HCT116 (cell line): ENCODE measurements around the gene FRMD7. TPM values are rescaled to one million over a fixed set of nuclear protein-coding genes. Genes with fewer than 3 reads are reported as not detected.

Source experiments
- ATAC-seq: fragments of 200-7000 bp; cut with Tn5 transposase; 2 replicates; pipeline ENCODE4 v1.9.1; 2020; ENCODE audit warnings: mild to moderate bottlenecking, moderate library complexity
- BruUV-seq: library from RNA; stranded (reverse); fragments of 400-500 nt; replicated peaks from 2 replicates; lab custom pipeline; 2021; lab: Mats Ljungman, UMichigan
- CTCF ChIA-PET: fragments of 300-600 bp; sonication (Branson Sonifier 250); formaldehyde crosslinking; loops from one replicate; lab custom pipeline; 2021; ENCODE audit warnings: antibody characterized with exemption; lab: Charles Lee
- POLR2A ChIA-PET: fragments of 300-600, 350-600 bp; sonication (Branson Sonifier 250); formaldehyde crosslinking; loops from one replicate; lab custom pipeline; 2021; ENCODE audit warnings: antibody characterized with exemption; lab: Charles Lee
- RAD21 ChIA-PET, 2 experiments: fragments of 300-600 bp; sonication (Branson Sonifier 250); formaldehyde crosslinking; loops; one replicate each; lab custom pipeline; 2023; ENCODE audit warnings: low total read pairs in 2 of 2; ENCODE audit not compliant: uncharacterized antibody in 2 of 2, unreplicated experiment in 2 of 2, low non-redundant PET in 1 of 2; lab: Charles Lee
- DNase-seq: peaks from one replicate; pipeline ENCODE4 v3.0.0-alpha.2; 2010; ENCODE audit warnings: low read depth, low spot score
- H2AFZ ChIP-seq: fragments of 200-600 bp; shearing (Covaris generic), sonication (generic); 2 replicates; pipeline ENCODE4 v1.6.1; 2017; ENCODE audit warnings: low read depth, mixed run types, mixed read lengths, antibody characterized with exemption, low read length; ENCODE audit not compliant: poor library complexity, severe bottlenecking
- H3K27ac ChIP-seq: 2 replicates; pipeline ENCODE4 v1.5.1; 2012; ENCODE audit warnings: low read depth, low read length
- H3K27me3 ChIP-seq: fragments of 200-600 bp; sonication (generic); 2 replicates; pipeline ENCODE4 v1.6.1; 2016; ENCODE audit warnings: mixed run types, low read length, mixed read lengths; ENCODE audit not compliant: insufficient read depth
- H3K36me3 ChIP-seq, 2 experiments: fragments of 200-500 bp in 1 of 2; fragments of 200-600 bp in 1 of 2; sonication (Bioruptor generic) in 1 of 2; sonication (generic) in 1 of 2; 2 replicates each; pipeline versions ENCODE4 v1.5.1 to v1.6.1; 2014 to 2016; ENCODE audit warnings: low read length in 2 of 2, inconsistent platforms in 1 of 2, mixed read lengths in 1 of 2, mixed run types in 1 of 2; ENCODE audit not compliant: insufficient read depth in 2 of 2, control insufficient read depth in 1 of 2
- H3K4me1 ChIP-seq, 2 experiments: fragments of 200-600 bp in 1 of 2; sonication (generic) in 1 of 2; 2 replicates each; pipeline versions ENCODE4 v1.5.1 to v1.6.1; 2012 to 2017; ENCODE audit warnings: low read length in 2 of 2, inconsistent platforms in 1 of 2, mild to moderate bottlenecking in 1 of 2, mixed read lengths in 1 of 2, mixed run types in 1 of 2, moderate library complexity in 1 of 2; ENCODE audit not compliant: insufficient read depth in 2 of 2, control insufficient read depth in 1 of 2
- H3K4me2 ChIP-seq: fragments of 200-600 bp; sonication (generic); 2 replicates; pipeline ENCODE4 v1.6.1; 2017; ENCODE audit warnings: mixed run types, low read length, mixed read lengths
- H3K4me3 ChIP-seq, 2 experiments: fragments of 200-600 bp in 1 of 2; sonication (generic) in 1 of 2; replicated peaks in 1 of 2; 2 replicates each; pipeline ENCODE4 v1.5.1; 2011 to 2016; ENCODE audit warnings: low read length in 2 of 2, control low read depth in 1 of 2, low read depth in 1 of 2, mild to moderate bottlenecking in 1 of 2, mixed read lengths in 1 of 2, mixed run types in 1 of 2
- H3K79me2 ChIP-seq: fragments of 200-600 bp; sonication (generic); 2 replicates; pipeline ENCODE4 v1.6.1; 2017; ENCODE audit warnings: mild to moderate bottlenecking, mixed run types, low read length, moderate library complexity, mixed read lengths; ENCODE audit not compliant: insufficient read depth
- H3K9ac ChIP-seq: fragments of 200-600 bp; sonication (generic); 2 replicates; pipeline ENCODE4 v1.6.1; 2016; ENCODE audit warnings: low read length, mixed read lengths
- H3K9me2 ChIP-seq: fragments of 200-600 bp; sonication (generic), shearing (Covaris generic); 2 replicates; pipeline ENCODE4 v1.6.1; 2017; ENCODE audit warnings: mixed run types, mild to moderate bottlenecking, moderate library complexity; ENCODE audit not compliant: insufficient read depth
- H3K9me3 ChIP-seq, 2 experiments: fragments of 200-500 bp in 1 of 2; fragments of 200-600 bp in 1 of 2; sonication (Bioruptor generic) in 1 of 2; sonication (generic) in 1 of 2; 2 replicates each; pipeline ENCODE4 v1.6.1; 2014 to 2017; ENCODE audit warnings: low read length in 2 of 2, mixed read lengths in 2 of 2, inconsistent platforms in 1 of 2, low read depth in 1 of 2, mild to moderate bottlenecking in 1 of 2, mixed run types in 1 of 2, moderate library complexity in 1 of 2; ENCODE audit not compliant: control insufficient read depth in 1 of 2, insufficient read depth in 1 of 2
- H4K20me1 ChIP-seq: fragments of 200-600 bp; sonication (generic), shearing (Covaris generic); 2 replicates; pipeline ENCODE4 v1.6.1; 2017; ENCODE audit warnings: mixed run types, mild to moderate bottlenecking, moderate library complexity; ENCODE audit not compliant: insufficient read depth
- ELF1 ChIP-seq: IDR thresholded peaks from 2 replicates; pipeline ENCODE4 v1.6.1; 2012; ENCODE audit warnings: low read depth, borderline replicate concordance
- POLR2AphosphoS5 ChIP-seq: IDR thresholded peaks from 2 replicates; pipeline ENCODE4 v1.6.1; 2011; ENCODE audit warnings: mild to moderate bottlenecking, low read depth, low read length, moderate library complexity
- RAD21 ChIP-seq: IDR thresholded peaks from 2 replicates; pipeline ENCODE4 v1.6.1; 2012; ENCODE audit warnings: low read depth, mild to moderate bottlenecking
- intact Hi-C: fragments of 100-400 bp; cut with micrococcal nuclease; formaldehyde crosslinking; loops from 2 replicates; pipeline ENCODE4 v1.10.0; 2022
- total RNA-seq: library from RNA; stranded (reverse); gene quantifications from one replicate; pipeline ENCODE4 v1.2.1, GENCODE V29; 2021; ENCODE audit not compliant: unreplicated experiment
- TF ChIP-seq, protein P1 (sequence below), 3 experiments: fragments of 200-600 bp in 1 of 3; sonication (generic) in 1 of 3; IDR thresholded peaks in 2 of 3; conservative IDR thresholded peaks in 1 of 3; 2 replicates each; pipeline ENCODE4 v1.5.1; 2012 to 2017; ENCODE audit warnings: low read depth in 2 of 3, low read length in 2 of 3, antibody characterized with exemption in 1 of 3, borderline replicate concordance in 1 of 3, control low read depth in 1 of 3, mild to moderate bottlenecking in 1 of 3, mixed read lengths in 1 of 3, mixed run types in 1 of 3, moderate library complexity in 1 of 3; ENCODE audit not compliant: insufficient read depth in 1 of 3

The FRMD7 gene
- total RNA-seq, 1 experiment from 2014 or later = not detected

DNA sequence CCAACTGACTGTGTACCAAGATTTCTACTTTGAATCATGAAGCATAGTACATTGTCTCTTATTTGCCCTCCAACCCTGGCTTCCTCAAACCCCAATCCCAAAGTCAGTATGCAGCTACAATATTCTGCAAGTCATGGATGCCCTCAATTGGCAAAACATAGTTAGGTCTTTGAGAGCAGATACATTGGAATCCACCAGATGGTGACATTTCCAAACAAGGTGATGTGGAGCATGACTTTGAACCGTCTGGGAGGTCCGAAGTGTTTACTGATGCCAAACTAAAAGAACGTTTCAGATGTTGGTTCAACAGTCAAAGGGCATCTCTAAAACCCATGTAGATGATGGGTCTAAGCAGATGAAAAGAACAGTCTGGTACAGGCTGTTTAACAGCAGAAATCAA lies 43.7 kb upstream of the FRMD7 start:
- POLR2A ChIA-PET = no interaction called here
- intact Hi-C loops = no loop called here
- RAD21 ChIA-PET = no interaction called here
- BruUV-seq = no TSS peak
- no peaks in the 10 kb centered on the region for H4K20me1 ChIP-seq
- CTCF ChIA-PET = interaction anchor here (1.2 kb wide), 1 partner anchor 48 kb away, joined by 5 read pairs; the partner anchor contains the start of gene RAP2C
- TF ChIP-seq ELF1 = no peak
- TF ChIP-seq RAD21 = 0 out of 2 replicates have a peak, but pooled peaks have one; percentile 11
- no peaks in the 10 kb centered on the region for H3K4me1 ChIP-seq
- no peaks in the 10 kb centered on the region for H3K79me2 ChIP-seq
- H3K9ac ChIP-seq = no peak overlapping the region
- no peak overlapping the region for H3K27ac ChIP-seq
- H3K4me2 ChIP-seq = no peak overlapping the region
- DNase-seq (no peak), ATAC-seq (no peak)
- H3K9me2 ChIP-seq = no peaks in the 10 kb centered on the region
- H3K36me3 ChIP-seq = no peaks in the 10 kb centered on the region
- H3K4me3 ChIP-seq = no peak overlapping the region
- 0 out of 2 replicates have a peak, but pooled peaks cover 3% of the 10 kb centered on the region for H3K27me3 ChIP-seq
- H2AFZ ChIP-seq = no peak overlapping the region
- H3K9me3 ChIP-seq = no peaks in the 10 kb centered on the region

DNA sequence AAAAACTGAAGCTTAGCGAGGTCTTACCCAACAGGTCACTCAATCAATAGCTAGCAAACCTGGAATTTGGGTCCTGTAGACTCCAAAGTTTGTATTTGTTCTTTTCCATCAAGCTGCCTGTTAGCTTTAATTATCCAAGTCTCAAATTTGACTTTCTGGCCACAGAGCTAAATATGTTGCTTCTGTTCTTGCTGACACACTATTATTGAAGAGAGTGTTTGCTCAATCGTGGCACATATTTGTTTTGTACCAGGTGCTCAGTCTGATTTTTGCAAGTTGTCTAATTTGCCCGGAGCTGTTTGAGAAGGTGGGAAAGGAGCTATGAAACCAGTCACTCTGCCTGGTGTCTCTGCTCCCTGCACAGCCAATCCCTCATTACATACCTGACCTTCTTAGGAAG lies 41.7 kb upstream of the FRMD7 start:
- Histone ChIP-seq H3K9me3 (no peaks in the 10 kb centered on the region), H3K79me2 (no peaks in the 10 kb centered on the region), H3K36me3 (no peaks in the 10 kb centered on the region), H3K27me3 (0 out of 2 replicates have a peak, but pooled peaks cover 3% of the 10 kb centered on the region), H3K4me2 (no peak overlapping the region), H3K27ac (no peak overlapping the region), H4K20me1 (no peaks in the 10 kb centered on the region), H3K9me2 (no peaks in the 10 kb centered on the region), H3K4me1 (no peaks in the 10 kb centered on the region), H2AFZ (no peak overlapping the region), H3K4me3 (no peak overlapping the region), H3K9ac (no peak overlapping the region)
- ChIA-PET POLR2A (no interaction called here), RAD21 (no interaction called here), CTCF (interaction anchor here (1.2 kb wide), 1 partner anchor 77 kb away, joined by 3 read pairs; no protein-coding TSS in a partner anchor)
- no TSS peak for BruUV-seq
- intact Hi-C loops = no loop called here
- ATAC-seq (no peak), DNase-seq (no peak)
- TF ChIP-seq, protein P1, sequence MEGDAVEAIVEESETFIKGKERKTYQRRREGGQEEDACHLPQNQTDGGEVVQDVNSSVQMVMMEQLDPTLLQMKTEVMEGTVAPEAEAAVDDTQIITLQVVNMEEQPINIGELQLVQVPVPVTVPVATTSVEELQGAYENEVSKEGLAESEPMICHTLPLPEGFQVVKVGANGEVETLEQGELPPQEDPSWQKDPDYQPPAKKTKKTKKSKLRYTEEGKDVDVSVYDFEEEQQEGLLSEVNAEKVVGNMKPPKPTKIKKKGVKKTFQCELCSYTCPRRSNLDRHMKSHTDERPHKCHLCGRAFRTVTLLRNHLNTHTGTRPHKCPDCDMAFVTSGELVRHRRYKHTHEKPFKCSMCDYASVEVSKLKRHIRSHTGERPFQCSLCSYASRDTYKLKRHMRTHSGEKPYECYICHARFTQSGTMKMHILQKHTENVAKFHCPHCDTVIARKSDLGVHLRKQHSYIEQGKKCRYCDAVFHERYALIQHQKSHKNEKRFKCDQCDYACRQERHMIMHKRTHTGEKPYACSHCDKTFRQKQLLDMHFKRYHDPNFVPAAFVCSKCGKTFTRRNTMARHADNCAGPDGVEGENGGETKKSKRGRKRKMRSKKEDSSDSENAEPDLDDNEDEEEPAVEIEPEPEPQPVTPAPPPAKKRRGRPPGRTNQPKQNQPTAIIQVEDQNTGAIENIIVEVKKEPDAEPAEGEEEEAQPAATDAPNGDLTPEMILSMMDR (IDR thresholded peaks at IDR 0.05 in 2 of 3, conservative IDR thresholded peaks at IDR 0.05 in 1 of 3; ENCODE audit: borderline replicate concordance in 1 of 3, insufficient read depth in 1 of 3, low read depth in 2 of 3, low read length in 2 of 3) = no peak
- no peak for TF ChIP-seq POLR2AphosphoS5
